ENCODE data around the gene DLG5.

Gene DLG5

DNA sequence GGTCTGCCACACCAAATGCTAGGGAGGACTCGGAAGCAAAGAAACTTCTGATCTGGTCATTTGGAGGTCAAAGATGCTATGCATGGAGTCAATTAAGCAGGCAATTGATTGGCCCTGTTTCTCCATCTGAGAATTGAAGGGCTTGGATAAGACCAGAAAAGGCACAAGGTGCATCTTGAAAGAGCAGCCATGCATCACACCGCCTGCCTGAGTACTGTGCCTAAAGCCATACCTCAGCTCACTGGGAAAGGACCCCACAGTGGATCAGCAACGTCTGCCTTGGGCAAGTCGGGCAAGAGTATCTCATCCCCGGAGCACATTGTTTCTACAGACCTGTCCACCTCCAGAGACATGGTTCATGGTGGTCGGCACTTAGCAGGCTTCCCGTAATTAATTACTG lies 42.4 kb downstream of the DLG5 start:
- H4K20me1 ChIP-seq, result peaks cover 63% of the 10 kb centered on the region
- no peak overlapping the region for H3K27ac ChIP-seq
- no peak for TF ChIP-seq Cebpa-rat (IDR thresholded peaks at IDR 0.05)
- H3K4me3 ChIP-seq, result no peak overlapping the region
- no peaks in the 10 kb centered on the region for H3K36me3 ChIP-seq
- no peak overlapping the region for H3K9ac ChIP-seq
- H3K4me2 ChIP-seq, result no peak overlapping the region
- peaks cover 14% of the 10 kb centered on the region for H3K4me1 ChIP-seq
- H3K27me3 ChIP-seq, result no peaks in the 10 kb centered on the region
- H3K9me3 ChIP-seq, result no peaks in the 10 kb centered on the region

DNA sequence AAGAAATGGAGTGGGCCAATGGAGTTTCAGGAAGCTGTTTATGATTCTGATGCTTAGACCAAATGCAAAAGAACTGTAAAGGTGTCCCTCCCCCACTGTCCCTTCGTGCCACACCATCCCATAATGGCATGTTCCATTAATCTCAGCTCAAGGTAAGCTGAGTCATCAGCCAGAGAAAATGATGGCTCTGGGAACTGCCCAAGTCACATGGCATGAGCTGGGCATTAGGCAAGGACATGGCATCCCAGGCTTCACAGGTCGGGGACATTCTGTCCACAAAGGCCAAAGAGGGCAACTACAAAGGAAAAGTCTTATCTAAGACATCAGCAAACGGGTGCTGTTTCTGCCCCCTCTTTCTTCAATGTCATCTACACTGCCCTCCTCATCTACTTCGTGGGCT lies 44.9 kb downstream of the DLG5 start:
- TF ChIP-seq Cebpa-rat (IDR thresholded peaks at IDR 0.05), result no peak
- H3K9ac ChIP-seq, result no peak overlapping the region
- H3K4me2 ChIP-seq, result no peak overlapping the region
- H3K4me3 ChIP-seq, result no peak overlapping the region
- H4K20me1 ChIP-seq, result peaks cover 56% of the 10 kb centered on the region; the same call in 1 of the 2 replicates
- no peaks in the 10 kb centered on the region for H3K27me3 ChIP-seq
- no peaks in the 10 kb centered on the region for H3K9me3 ChIP-seq
- H3K36me3 ChIP-seq, result no peaks in the 10 kb centered on the region
- no peak overlapping the region for H3K27ac ChIP-seq
- peaks cover 39% of the 10 kb centered on the region for H3K4me1 ChIP-seq

- no peaks in the 10 kb centered on the region for H3K27me3 ChIP-seq
Observed at GRCh38 chr10:77881222-77881621, 45.3 kb downstream of the DLG5 start.

DNA sequence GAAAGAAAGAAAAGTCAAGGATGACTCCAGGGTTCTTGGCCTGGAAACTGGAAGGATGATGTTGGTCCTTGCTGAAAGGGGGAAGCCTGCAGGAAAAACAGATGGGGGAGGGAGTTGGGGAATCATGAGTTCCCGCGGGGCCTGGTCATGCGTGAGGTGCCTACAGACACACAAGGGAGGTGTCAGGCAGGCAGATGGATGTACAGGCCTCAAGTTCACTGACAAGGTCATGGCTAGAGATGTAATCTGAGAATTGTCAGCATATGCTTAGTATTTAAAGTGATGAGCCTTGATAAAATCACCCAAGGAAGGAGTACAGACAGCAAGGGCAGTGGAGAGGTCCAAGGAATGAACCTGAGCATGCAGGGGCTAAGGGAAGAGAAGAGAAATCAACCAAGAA lies 46.8 kb downstream of the DLG5 start:
- Histone ChIP-seq H3K9me3 (no peaks in the 10 kb centered on the region), H4K20me1 (peaks cover 57% of the 10 kb centered on the region), H3K27ac (no peak overlapping the region), H3K27me3 (no peaks in the 10 kb centered on the region), H3K36me3 (no peaks in the 10 kb centered on the region), H3K4me2 (no peak overlapping the region), H3K4me1 (peaks cover 34% of the 10 kb centered on the region), H3K4me3 (no peak overlapping the region), H3K9ac (no peak overlapping the region)
- TF ChIP-seq Cebpa-rat (IDR thresholded peaks at IDR 0.05), result no peak

More at GRCh38 chr10:77881222-77881621, 45.3 kb downstream of the DLG5 start:
- peaks cover 39% of the 10 kb centered on the region for H3K4me1 ChIP-seq
- no peak overlapping the region for H3K4me3 ChIP-seq
- no peaks in the 10 kb centered on the region for H3K36me3 ChIP-seq
- no peak overlapping the region for H3K27ac ChIP-seq
- H3K9ac ChIP-seq, result no peak overlapping the region
- H4K20me1 ChIP-seq, result peaks cover 56% of the 10 kb centered on the region; the same call in 1 of the 2 replicates
- H3K4me2 ChIP-seq, result no peak overlapping the region
- no peak for TF ChIP-seq Cebpa-rat (IDR thresholded peaks at IDR 0.05)
- H3K9me3 ChIP-seq, result no peaks in the 10 kb centered on the region

DNA sequence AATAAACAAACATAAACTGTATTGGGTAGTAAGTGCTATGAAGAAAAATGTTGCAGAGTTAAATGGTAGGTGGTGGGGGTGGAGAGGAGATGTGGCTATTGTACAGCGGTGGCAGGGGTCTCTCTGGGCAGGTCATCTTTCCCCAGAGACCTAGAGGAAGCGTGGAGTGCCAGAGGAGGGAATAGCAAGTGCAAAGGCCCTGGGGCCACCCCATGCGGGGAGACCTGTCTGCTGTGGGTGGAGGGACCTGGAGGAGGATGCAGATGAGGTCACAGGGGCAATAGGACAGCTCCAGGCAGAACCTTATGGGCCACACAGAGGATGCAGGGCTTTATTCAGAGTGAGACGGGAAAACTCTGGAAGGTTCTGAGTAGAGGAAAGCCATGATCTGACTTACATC lies 47.5 kb downstream of the DLG5 start:
- Histone ChIP-seq H3K4me3 (no peak overlapping the region), H3K27me3 (no peaks in the 10 kb centered on the region), H3K4me1 (peaks cover 39% of the 10 kb centered on the region), H3K9me3 (no peaks in the 10 kb centered on the region), H3K9ac (no peak overlapping the region), H4K20me1 (peaks cover 57% of the 10 kb centered on the region), H3K27ac (no peak overlapping the region), H3K4me2 (peak overlapping the region; percentile 83), H3K36me3 (no peaks in the 10 kb centered on the region)
- TF ChIP-seq Cebpa-rat (IDR thresholded peaks at IDR 0.05), result no peak

DNA sequence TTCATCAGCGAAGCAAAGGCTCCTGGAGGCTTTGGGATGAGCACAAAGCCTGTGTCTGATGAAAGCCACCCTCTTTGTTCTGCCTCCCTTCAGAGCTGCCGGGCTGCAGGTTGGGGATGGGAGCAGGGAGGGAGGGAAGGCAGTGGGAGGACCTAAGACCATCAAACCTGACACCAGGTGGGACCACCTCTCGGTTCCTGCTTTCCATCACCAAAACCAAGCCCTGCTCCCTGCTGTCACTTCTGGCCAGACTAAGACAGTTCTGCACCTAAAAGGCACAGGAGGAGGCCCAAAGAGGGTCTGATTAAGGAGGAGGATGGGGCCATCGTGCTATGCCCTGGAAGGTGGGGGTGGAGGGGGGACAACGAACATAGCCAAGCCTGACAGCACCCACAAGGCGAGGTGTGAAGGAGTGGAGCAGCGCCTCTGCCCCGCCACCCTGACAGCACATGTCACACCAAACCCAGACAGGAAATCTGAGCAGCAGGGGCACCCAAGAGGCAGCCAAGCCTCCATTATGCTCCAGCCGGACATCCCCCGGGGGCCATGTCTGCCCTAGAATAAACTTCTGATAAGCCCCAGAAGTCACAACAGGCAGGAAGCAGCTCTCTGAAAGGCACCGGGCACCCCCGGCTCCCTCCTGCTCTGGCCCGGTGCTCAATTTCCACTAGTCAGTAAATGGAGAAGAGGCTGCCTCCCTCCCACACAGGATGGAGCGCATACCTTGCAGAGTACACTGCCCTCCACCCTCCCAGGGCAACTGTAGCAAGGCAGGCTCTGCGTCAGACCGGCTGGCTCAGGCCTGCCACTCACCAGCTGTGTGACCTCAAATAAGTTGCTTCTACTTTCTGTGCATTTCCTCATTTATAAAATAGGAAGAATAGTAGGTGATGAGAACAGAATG lies 48.9 kb downstream of the DLG5 start:
- peak overlapping the region; percentile 83 for H3K4me2 ChIP-seq
- H3K27me3 ChIP-seq, result no peaks in the 10 kb centered on the region
- H3K27ac ChIP-seq, result peak overlapping the region; percentile 30; the same call in 1 of the 2 replicates
- no peaks in the 10 kb centered on the region for H3K36me3 ChIP-seq
- peaks cover 63% of the 10 kb centered on the region for H4K20me1 ChIP-seq
- no peaks in the 10 kb centered on the region for H3K9me3 ChIP-seq
- no peak for TF ChIP-seq Cebpa-rat (IDR thresholded peaks at IDR 0.05)
- peaks cover 53% of the 10 kb centered on the region for H3K4me1 ChIP-seq
- no peak overlapping the region for H3K4me3 ChIP-seq
- H3K9ac ChIP-seq, result peak overlapping the region; percentile 13; the same call in 1 of the 2 replicates

- no peak overlapping the region for H3K27ac ChIP-seq
- H3K4me1 ChIP-seq, result peaks cover 59% of the 10 kb centered on the region
Observed at GRCh38 chr10:77875730-77876129, 50.8 kb downstream of the DLG5 start.

GRCh38 chr10:77874872-77875271 lies 51.7 kb downstream of the DLG5 start:
- Histone ChIP-seq H4K20me1 (peaks cover 78% of the 10 kb centered on the region), H3K9me3 (no peaks in the 10 kb centered on the region), H3K4me1 (peaks cover 56% of the 10 kb centered on the region), H3K27ac (no peak overlapping the region), H3K27me3 (no peaks in the 10 kb centered on the region), H3K4me2 (no peak overlapping the region), H3K36me3 (no peaks in the 10 kb centered on the region), H3K4me3 (no peak overlapping the region), H3K9ac (no peak overlapping the region)
- no peak for TF ChIP-seq Cebpa-rat (IDR thresholded peaks at IDR 0.05)

More at GRCh38 chr10:77875730-77876129, 50.8 kb downstream of the DLG5 start:
- Histone ChIP-seq H3K4me2 (no peak overlapping the region), H3K36me3 (no peaks in the 10 kb centered on the region), H3K9me3 (no peaks in the 10 kb centered on the region), H3K4me3 (no peak overlapping the region), H4K20me1 (peaks cover 78% of the 10 kb centered on the region), H3K9ac (no peak overlapping the region), H3K27me3 (no peaks in the 10 kb centered on the region)
- TF ChIP-seq Cebpa-rat (IDR thresholded peaks at IDR 0.05), result no peak

DNA sequence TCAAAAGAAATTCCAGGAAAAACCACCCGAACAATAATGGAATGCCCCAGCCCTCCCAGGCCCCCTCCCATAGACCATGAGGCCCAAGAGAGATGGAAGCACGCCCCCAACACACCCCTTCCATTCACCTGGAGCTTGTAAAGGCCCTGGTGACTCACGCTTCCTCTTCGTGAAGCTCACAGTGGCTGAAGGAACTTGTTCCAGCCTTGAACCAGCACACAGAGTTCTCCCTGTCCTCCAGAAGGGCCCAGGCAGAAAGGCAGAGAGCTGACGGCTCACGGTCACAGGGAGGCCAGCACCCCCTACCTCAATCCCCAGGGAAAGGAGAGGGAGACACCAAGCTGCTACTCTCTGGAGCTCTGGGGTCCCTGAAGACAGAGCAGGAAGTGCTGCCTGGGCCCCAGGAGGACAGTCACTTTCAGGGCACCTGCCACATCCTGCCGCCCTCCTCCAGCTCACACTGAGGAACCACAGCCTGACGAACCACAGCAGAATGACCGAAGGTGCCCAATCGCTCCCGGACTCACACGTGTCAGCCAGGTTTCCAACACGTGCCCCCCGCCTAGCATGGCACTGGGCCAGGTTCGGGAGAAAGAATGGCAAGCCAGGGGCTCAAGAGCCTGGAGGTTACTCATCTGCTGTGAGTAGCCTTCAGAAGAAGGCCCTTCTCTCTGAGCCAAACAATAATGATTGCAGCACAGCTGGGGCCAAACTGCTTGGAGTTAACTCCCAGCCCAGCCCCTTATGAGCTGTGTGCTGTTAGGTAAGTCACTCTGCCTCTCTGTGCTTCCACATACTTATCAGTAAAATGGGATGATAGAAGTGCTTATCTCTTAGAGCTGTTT lies 52.8 kb downstream of the DLG5 start:
- Histone ChIP-seq H3K4me2 (peak overlapping the region; percentile 72), H3K27me3 (no peaks in the 10 kb centered on the region), H3K4me3 (no peak overlapping the region), H3K9ac (no peak overlapping the region), H4K20me1 (peaks cover 67% of the 10 kb centered on the region), H3K36me3 (0 out of 2 replicates have a peak, but pooled peaks cover 2% of the 10 kb centered on the region), H3K4me1 (peaks cover 45% of the 10 kb centered on the region), H3K9me3 (no peaks in the 10 kb centered on the region), H3K27ac (peak overlapping the region; percentile 57)
- no peak for TF ChIP-seq Cebpa-rat (IDR thresholded peaks at IDR 0.05)
